GM13976 (cell line): ENCODE data around the gene RSRP1.

Source experiments
- DNase-seq: peaks from one replicate; pipeline ENCODE4 v3.0.0; 2012; ENCODE audit warnings: low spot score
- in situ Hi-C: fragments of 300-500 bp; cut with MboI; formaldehyde crosslinking; loops from one replicate; pipeline ENCODE4 v1.12.0; 2022; ENCODE audit warnings: low sequenced_read_pairs, mixed read lengths, inconsistent platforms; ENCODE audit not compliant: unreplicated experiment
- TF ChIP-seq, protein P1 (sequence below): IDR thresholded peaks from 2 replicates; pipeline ENCODE4 v1.5.1; 2012; ENCODE audit warnings: borderline replicate concordance, mild to moderate bottlenecking; ENCODE audit not compliant: insufficient read depth; ENCODE audit errors: extremely low read depth, missing control alignments, control extremely low read depth

Gene RSRP1

DNA sequence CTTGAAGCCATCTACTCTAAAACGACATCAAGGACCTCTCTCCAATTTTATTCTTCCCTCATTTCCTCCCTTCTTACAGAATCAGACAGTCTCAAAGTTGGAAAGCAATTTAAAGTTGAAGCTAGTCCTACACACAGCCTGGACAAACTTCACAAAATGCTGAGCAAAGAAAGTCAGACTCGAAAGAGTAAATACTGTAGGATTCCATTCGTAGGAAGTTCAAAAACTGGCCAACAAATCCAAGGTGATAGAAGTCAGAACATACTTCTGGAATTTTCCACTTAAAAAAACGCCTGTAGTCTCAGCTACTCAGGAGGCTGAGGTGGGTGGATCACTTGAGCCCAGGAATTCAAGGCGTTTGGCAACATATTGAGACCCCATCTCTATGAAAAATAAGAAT, 34.5 kb downstream of the RSRP1 start:
- TF ChIP-seq, protein P1, sequence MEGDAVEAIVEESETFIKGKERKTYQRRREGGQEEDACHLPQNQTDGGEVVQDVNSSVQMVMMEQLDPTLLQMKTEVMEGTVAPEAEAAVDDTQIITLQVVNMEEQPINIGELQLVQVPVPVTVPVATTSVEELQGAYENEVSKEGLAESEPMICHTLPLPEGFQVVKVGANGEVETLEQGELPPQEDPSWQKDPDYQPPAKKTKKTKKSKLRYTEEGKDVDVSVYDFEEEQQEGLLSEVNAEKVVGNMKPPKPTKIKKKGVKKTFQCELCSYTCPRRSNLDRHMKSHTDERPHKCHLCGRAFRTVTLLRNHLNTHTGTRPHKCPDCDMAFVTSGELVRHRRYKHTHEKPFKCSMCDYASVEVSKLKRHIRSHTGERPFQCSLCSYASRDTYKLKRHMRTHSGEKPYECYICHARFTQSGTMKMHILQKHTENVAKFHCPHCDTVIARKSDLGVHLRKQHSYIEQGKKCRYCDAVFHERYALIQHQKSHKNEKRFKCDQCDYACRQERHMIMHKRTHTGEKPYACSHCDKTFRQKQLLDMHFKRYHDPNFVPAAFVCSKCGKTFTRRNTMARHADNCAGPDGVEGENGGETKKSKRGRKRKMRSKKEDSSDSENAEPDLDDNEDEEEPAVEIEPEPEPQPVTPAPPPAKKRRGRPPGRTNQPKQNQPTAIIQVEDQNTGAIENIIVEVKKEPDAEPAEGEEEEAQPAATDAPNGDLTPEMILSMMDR = no peak
- in situ Hi-C loops = no loop called here
- DNase-seq = no peak

DNA sequence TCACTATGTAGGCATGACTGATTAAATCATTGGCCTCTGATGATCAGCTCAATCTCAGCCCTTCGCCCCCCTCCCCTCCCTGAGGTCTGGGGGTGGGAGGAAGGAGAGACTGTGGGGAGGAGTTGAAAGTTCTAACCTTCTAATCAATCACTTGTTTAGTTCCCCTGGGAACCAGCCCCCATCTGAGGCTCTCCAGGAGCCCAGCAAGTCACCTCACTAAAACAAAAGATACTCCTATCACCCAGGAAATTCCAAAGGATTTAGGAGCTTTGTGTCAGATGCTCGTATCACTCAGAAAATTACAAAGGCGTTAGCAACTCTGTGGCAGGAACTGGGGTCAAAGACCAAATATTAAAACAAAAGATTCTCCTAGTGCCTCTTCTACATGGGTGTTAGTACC, 36.5 kb downstream of the RSRP1 start:
- TF ChIP-seq, protein P1 = no peak
- in situ Hi-C loops = no loop called here
- no peak for DNase-seq

DNA sequence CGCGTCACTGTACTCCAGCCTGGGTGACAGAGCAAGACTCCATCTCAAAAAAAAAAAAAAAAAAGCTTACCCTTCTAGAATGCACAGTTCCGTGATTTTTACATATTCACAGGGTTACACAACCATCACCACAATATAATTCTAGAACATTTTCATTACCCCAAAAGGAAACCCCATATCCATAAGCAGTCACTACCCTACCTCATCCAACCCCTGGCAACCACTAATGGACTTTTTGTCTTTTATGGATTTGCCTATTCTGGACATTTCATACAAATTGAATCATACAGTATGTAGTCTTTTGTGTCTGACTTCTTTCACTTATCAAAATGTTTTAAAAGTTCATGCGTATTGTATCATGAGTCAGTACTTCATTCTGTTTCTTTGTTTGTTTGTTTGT, 37.7 kb downstream of the RSRP1 start:
- in situ Hi-C loops = loop anchor here (10.0 kb wide), 1 partner anchor 365 kb away; no protein-coding TSS in a partner anchor
- DNase-seq = no peak
- TF ChIP-seq, protein P1 = no peak

DNA sequence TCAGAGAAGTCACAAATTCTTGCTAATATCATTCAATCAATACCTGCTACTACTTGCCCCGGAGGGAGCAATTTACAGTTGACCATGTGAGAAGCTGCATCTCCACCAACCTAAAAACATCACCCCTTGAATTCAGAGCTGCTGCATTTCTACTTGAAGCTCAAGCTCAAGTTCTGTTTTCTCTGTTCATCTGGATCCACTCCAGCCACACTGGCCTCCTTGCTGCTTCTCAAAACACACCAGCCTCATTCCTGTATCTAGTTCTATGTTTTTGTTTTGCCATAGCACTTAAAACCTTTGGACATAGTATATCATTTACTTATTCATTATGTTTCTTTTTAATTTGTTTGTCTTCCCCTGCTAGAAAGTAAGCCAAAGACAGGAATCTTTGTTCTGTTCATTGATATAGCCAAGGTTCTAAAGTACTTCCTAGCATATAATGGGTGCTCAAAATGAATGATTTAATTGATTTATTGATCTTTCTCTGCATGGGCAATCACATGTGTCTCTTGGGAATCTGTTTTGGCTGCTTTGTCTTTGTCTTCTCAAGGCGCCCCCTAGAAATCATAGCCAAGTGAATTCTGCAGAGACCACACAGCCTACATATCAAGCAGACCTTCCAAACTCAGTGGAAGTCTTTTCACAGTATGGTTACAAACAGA, 38.6 kb downstream of the RSRP1 start:
- no peak for DNase-seq

DNA sequence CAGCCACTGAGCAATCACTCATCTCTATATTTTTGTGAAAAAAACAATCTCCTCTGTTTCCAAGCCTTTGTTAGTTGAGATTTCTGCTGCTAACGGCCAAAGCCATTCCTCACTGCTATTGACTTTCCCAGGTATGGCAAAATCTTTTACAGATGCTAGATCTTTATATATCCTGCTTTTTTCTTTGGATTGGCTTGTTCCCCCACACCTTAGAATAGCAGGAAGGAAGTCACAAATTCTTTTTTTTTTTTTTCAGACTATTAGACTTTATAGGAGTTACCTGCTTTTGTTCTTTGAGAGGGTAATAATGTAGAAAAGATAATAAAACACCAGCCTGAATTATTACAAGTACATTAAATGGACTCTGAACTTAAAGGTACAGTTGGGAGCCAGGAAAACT, 39.2 kb downstream of the RSRP1 start:
- TF ChIP-seq, protein P1 = no peak
- in situ Hi-C loops = loop anchor here (10.0 kb wide), 1 partner anchor 363 kb away; no protein-coding TSS in a partner anchor
- DNase-seq = no peak

More for the DNA sequence above, 38.6 kb downstream of the RSRP1 start:
- in situ Hi-C loops = loop anchor here (10.0 kb wide), 1 partner anchor 364 kb away; no protein-coding TSS in a partner anchor
- TF ChIP-seq, protein P1 = no peak

DNA sequence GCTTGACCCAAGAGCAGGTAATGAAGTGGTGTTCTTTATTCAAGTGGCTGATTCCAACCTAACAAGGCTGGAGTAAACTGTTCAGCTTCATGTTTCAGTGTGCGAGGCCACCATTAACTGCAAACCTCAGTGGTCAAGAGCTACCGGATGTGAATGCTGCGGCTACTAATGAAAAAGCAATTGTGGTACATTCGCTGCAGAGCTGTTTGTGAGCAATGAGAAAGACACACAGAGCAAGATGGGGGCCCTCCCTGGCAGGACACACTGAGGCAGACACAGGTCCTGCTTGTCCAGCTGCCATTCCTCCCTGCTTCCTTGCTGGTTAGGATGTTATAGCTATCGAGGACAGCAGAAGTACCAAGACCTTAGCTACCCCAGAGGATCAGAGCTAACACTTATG, 41.1 kb downstream of the RSRP1 start:
- DNase-seq = no peak
- TF ChIP-seq, protein P1 = no peak
- in situ Hi-C loops = loop anchor here (10.0 kb wide), 1 partner anchor 361 kb away; no protein-coding TSS in a partner anchor

DNA sequence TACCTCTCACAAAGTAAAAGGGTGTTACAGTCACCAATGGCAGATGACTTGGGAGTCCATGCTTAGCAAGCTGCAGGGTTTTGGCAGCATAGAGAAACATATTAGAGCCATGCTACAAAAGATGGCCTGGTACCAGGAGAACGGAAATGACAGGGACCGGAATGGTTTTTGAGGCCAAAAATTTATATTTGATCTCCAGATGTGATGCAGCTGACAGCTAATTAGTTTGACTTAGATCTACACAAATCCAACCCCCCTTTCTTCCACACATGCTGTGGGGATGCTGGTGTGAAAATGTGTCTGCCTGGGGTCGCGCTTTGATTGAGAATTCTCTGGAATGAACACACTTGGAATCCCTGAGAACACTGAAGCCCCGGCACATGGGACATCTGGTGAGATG, 41.5 kb downstream of the RSRP1 start:
- no peak for DNase-seq
- TF ChIP-seq, protein P1 = no peak
- in situ Hi-C loops = loop anchor here (10.0 kb wide), 1 partner anchor 361 kb away; no protein-coding TSS in a partner anchor
